ENCODE data around the gene C2orf42.
A peak's percentile ranks its signal among the peaks of the same experiment; 100 is the strongest.
"Not testable (repeated sequence)": the region's sequence is repeated elsewhere in the genome, so short reads cannot be mapped to it uniquely, and the experiment has no call there.

The C2orf42 gene

GRCh38 chr2:70199320-70199864 lies 8.6 kb upstream of the C2orf42 start:
- no peaks in the 10 kb centered on the region for H3K4me1 ChIP-seq (ENCODE audit: insufficient read depth, low read length)
- no peak overlapping the region for H3K9ac ChIP-seq (ENCODE audit: low read depth, low read length)
- no peaks in the 10 kb centered on the region for H3K36me3 ChIP-seq (ENCODE audit: insufficient read depth, low read length)
- no peaks in the 10 kb centered on the region for H3K9me3 ChIP-seq (ENCODE audit: control insufficient read depth, insufficient read depth, low read length)

GRCh38 chr2:70192516-70192915 lies 1.7 kb upstream of the C2orf42 start:
- no peaks in the 10 kb centered on the region for H3K9me3 ChIP-seq (ENCODE audit: control insufficient read depth, insufficient read depth, low read length)
- H3K36me3 ChIP-seq (ENCODE audit: insufficient read depth, low read length): no peaks in the 10 kb centered on the region
- no peak overlapping the region for H3K9ac ChIP-seq (ENCODE audit: low read depth, low read length)
- no peaks in the 10 kb centered on the region for H3K4me1 ChIP-seq (ENCODE audit: insufficient read depth, low read length)

- Histone ChIP-seq H3K9me3 (ENCODE audit: control insufficient read depth, insufficient read depth, low read length) (no peaks in the 10 kb centered on the region), H3K36me3 (ENCODE audit: insufficient read depth, low read length) (no peaks in the 10 kb centered on the region), H3K4me1 (ENCODE audit: insufficient read depth, low read length) (no peaks in the 10 kb centered on the region), H3K9ac (ENCODE audit: low read depth, low read length) (peak overlapping the region; percentile 74; the same call in 1 of the 2 replicates)
Measured at GRCh38 chr2:70191244-70191735, 471 bp upstream of the C2orf42 start.

- Histone ChIP-seq H3K9me3 (ENCODE audit: control insufficient read depth, insufficient read depth, low read length) (no peaks in the 10 kb centered on the region), H3K4me1 (ENCODE audit: insufficient read depth, low read length) (no peaks in the 10 kb centered on the region), H3K36me3 (ENCODE audit: insufficient read depth, low read length) (no peaks in the 10 kb centered on the region), H3K9ac (ENCODE audit: low read depth, low read length) (no peak overlapping the region)
Measured at GRCh38 chr2:70188460-70188859, 2.4 kb downstream of the C2orf42 start.

GRCh38 chr2:70187170-70187569 lies 3.6 kb downstream of the C2orf42 start:
- not testable (repeated sequence) for H3K36me3 ChIP-seq (ENCODE audit: insufficient read depth, low read length); H3K9me3 ChIP-seq (ENCODE audit: control insufficient read depth, insufficient read depth, low read length); H3K9ac ChIP-seq (ENCODE audit: low read depth, low read length); H3K4me1 ChIP-seq (ENCODE audit: insufficient read depth, low read length)

- H3K4me1 ChIP-seq (ENCODE audit: insufficient read depth, low read length): no peaks in the 10 kb centered on the region
- H3K9ac ChIP-seq (ENCODE audit: low read depth, low read length): no peak overlapping the region
- H3K9me3 ChIP-seq (ENCODE audit: control insufficient read depth, insufficient read depth, low read length): no peaks in the 10 kb centered on the region
- H3K36me3 ChIP-seq (ENCODE audit: insufficient read depth, low read length): 0 out of 2 replicates have a peak, but pooled peaks cover 3% of the 10 kb centered on the region
Measured at GRCh38 chr2:70182689-70183088, 8.1 kb downstream of the C2orf42 start.

- H3K36me3 ChIP-seq (ENCODE audit: insufficient read depth, low read length): 0 out of 2 replicates have a peak, but pooled peaks cover 3% of the 10 kb centered on the region
- no peaks in the 10 kb centered on the region for H3K4me1 ChIP-seq (ENCODE audit: insufficient read depth, low read length)
- no peak overlapping the region for H3K9ac ChIP-seq (ENCODE audit: low read depth, low read length)
- no peaks in the 10 kb centered on the region for H3K9me3 ChIP-seq (ENCODE audit: control insufficient read depth, insufficient read depth, low read length)
Measured at GRCh38 chr2:70181363-70181956, 9.4 kb downstream of the C2orf42 start.

- peaks cover 2% of the 10 kb centered on the region; the same call in 1 of the 2 replicates for H3K36me3 ChIP-seq (ENCODE audit: insufficient read depth, low read length)
Measured at GRCh38 chr2:70173520-70173919, 17.3 kb downstream of the C2orf42 start.

GRCh38 chr2:70169654-70170245 lies 21.1 kb downstream of the C2orf42 start:
- not testable (repeated sequence) for H3K4me1 ChIP-seq (ENCODE audit: insufficient read depth, low read length); H3K36me3 ChIP-seq (ENCODE audit: insufficient read depth, low read length); H3K9ac ChIP-seq (ENCODE audit: low read depth, low read length); H3K9me3 ChIP-seq (ENCODE audit: control insufficient read depth, insufficient read depth, low read length)

More at GRCh38 chr2:70173520-70173919, 17.3 kb downstream of the C2orf42 start:
- no peak overlapping the region for H3K9ac ChIP-seq (ENCODE audit: low read depth, low read length)
- no peaks in the 10 kb centered on the region for H3K4me1 ChIP-seq (ENCODE audit: insufficient read depth, low read length)
- H3K9me3 ChIP-seq (ENCODE audit: control insufficient read depth, insufficient read depth, low read length): no peaks in the 10 kb centered on the region

GRCh38 chr2:70161069-70161534 lies 29.7 kb downstream of the C2orf42 start:
- H3K36me3 ChIP-seq (ENCODE audit: insufficient read depth, low read length): peaks cover 5% of the 10 kb centered on the region; the same call in 1 of the 2 replicates

GRCh38 chr2:70160545-70160944 lies 30.3 kb downstream of the C2orf42 start:
- peaks cover 5% of the 10 kb centered on the region; the same call in 1 of the 2 replicates for H3K36me3 ChIP-seq (ENCODE audit: insufficient read depth, low read length)
- peaks cover 11% of the 10 kb centered on the region; the same call in 1 of the 2 replicates for H3K4me1 ChIP-seq (ENCODE audit: insufficient read depth, low read length)
- no peak overlapping the region for H3K9ac ChIP-seq (ENCODE audit: low read depth, low read length)
- H3K9me3 ChIP-seq (ENCODE audit: control insufficient read depth, insufficient read depth, low read length): no peaks in the 10 kb centered on the region

More at GRCh38 chr2:70161069-70161534, 29.7 kb downstream of the C2orf42 start:
- H3K9ac ChIP-seq (ENCODE audit: low read depth, low read length): no peak overlapping the region
- peaks cover 11% of the 10 kb centered on the region; the same call in 1 of the 2 replicates for H3K4me1 ChIP-seq (ENCODE audit: insufficient read depth, low read length)
- H3K9me3 ChIP-seq (ENCODE audit: control insufficient read depth, insufficient read depth, low read length): no peaks in the 10 kb centered on the region

GRCh38 chr2:70149130-70149686 lies 41.6 kb downstream of the C2orf42 start:
- H3K36me3 ChIP-seq (ENCODE audit: insufficient read depth, low read length); H3K9ac ChIP-seq (ENCODE audit: low read depth, low read length); H3K9me3 ChIP-seq (ENCODE audit: control insufficient read depth, insufficient read depth, low read length); H3K4me1 ChIP-seq (ENCODE audit: insufficient read depth, low read length): not testable (repeated sequence)

GRCh38 chr2:70148211-70148760 lies 42.5 kb downstream of the C2orf42 start:
- H3K4me1 ChIP-seq (ENCODE audit: insufficient read depth, low read length); H3K36me3 ChIP-seq (ENCODE audit: insufficient read depth, low read length); H3K9me3 ChIP-seq (ENCODE audit: control insufficient read depth, insufficient read depth, low read length): not testable (repeated sequence)
- peak overlapping the region; percentile 24; the same call in 1 of the 2 replicates for H3K9ac ChIP-seq (ENCODE audit: low read depth, low read length)
